CMK (cell line): Measurements from ENCODE around the gene EMC7.
"Not testable (repeated sequence)": the region's sequence is repeated elsewhere in the genome, so short reads cannot be mapped to it uniquely, and the experiment has no call there.

Source experiments
- DNase-seq: peaks from one replicate; pipeline ENCODE4 v3.0.0-alpha.2; 2010; ENCODE audit warnings: low read depth

EMC7 gene

DNA sequence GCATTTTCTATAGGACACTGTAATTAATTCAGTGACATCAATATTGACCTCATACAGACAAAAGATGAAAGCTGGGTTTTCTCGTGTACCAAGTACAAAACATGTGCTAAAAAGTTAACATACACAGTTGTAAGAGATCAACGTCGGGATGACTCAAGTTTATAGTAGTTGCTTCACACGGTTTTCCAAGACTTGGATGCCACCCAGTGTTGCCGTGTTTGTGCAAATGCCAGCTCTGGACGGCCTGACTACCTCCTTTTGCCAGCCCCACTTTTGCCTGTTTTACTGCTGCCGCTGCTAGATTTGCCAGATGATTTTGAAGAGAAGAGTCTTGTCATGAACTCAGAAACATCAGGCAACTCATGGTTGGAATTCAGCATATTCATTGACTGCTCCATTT, 17.6 kb downstream of the EMC7 start:
- no peak for DNase-seq

DNA sequence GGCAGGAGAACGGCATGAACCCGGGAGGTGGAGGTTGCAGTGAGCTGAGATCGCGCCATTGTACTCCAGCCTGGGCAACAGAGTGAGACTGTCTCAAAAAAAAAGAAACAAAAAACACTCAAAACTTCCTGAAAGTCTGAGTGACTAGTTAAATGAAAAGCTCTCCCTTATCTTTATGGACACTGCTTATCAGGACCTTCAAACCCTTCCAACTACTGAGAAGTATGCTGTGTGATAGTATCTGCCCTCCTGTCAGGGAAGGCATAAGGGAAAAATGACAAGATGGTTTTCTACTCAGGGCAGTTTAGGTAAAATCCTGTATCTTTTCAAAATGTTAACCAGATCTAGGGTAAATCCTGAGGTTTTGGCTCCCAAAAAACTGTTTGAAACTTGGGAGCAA, 21.8 kb downstream of the EMC7 start:
- no peak for DNase-seq

DNA sequence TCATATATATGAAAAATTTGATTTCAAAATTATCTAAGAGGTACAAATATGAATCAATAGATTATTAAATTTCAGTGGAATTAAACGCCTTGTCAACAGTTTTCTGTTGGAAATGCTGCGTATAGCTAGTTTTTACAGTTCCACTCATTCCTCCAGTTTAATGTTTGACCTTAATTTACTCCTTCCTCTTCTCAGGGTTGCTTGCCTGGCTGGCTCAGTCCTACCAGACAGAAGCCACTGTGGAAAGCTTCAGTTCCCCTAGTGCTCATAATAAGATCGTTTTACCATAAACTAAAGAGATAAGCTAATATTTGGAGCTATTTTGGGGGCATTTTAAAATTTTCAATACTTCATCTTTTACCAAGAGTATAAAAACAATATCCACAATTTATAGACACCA, 22.8 kb downstream of the EMC7 start:
- no peak for DNase-seq

DNA sequence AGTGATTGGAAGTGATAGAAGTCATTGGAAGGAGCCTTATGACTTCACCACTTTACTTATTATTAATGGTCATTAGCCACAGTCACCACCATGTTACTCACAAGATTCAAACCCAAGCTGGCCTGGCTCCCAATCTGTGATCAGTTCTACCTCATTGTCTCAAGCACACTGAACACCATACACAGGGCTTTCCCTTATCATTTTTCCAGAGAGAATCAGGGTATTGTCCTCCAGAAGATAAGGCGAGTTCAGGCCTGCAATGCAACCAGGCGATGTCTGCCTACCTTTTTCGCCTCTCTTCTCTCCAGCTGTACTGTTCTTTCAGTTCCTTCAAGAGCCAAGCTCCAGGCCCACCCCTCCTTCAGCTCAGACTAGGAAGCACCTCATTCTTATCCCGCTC, 24.9 kb downstream of the EMC7 start:
- DNase-seq, result no peak

DNA sequence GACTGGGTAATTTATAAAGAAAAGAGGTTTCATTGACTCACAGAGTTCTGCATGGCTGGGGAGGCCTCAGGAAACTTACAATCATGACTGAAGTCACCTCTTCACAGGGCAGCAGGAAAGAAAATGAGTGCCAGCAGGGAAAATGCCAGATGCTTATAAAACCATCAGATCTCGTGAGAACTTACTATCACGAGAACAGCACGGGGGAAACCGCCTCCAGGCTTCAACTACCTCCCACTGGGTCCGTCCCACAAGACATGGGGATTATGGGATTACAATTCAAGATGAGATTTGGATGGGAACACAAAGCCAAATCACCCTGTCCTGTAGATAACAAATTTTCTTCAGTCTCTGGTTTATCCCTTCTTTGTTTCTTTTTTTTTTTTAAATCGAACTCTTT, 31.7 kb downstream of the EMC7 start:
- no peak for DNase-seq

DNA sequence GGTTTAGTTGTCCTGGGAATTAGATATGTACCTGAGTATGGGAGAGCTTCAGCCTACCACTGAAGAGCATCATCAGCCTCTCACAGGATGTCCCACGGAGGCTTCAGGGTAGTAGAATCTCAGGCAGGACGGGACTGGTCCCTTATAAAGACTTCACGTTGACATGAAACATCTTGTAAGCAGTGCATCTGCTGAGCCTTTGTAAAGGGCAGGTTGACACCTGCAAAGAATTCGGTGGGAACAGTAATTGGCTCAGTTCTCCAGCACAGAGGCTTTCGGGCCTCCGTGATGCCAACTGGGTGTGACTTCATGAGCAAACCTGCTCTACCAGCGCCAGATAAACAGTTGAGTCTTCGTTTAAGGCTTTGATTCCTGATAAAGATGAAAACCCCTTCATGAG, 35.7 kb downstream of the EMC7 start:
- no peak for DNase-seq

DNA sequence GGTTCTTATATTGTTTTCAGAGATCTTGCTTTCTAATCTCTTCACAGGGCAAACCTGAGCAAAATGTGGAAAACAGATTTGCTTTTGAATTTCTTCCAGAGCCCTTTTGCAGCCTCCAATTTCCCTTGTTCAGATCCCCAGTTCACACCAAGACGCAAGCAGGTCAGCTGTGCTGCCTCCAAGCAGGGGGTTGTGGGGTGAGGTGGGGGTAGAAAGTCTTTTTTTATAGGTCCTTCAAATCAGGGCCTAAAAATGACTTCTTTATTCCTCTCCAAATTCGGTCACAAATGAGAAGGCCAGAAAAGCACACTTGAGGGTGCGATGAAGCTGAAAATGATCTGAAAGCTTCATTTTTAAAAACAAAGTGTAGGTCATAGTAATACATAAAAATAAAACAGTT, 36.4 kb downstream of the EMC7 start:
- no peak for DNase-seq

DNA sequence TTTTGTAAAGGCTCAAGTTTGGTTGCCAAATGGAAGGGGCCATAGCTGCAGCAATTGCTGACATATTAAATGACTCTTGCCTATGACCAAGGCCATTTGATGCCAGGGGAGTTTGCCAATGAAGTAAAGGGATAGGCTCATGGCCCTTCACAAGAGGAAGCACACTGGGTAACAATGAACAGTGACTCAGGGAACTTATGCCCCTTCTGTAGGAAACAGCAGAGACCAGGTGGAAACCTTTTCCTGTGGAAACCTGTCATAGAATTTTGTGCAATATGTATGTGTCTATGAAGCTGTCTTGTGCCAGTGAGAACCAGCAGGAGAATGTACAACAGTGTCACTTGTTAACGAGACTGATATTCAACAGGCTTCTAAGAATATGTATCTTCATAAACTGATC, 37.2 kb downstream of the EMC7 start:
- DNase-seq, result no peak

DNA sequence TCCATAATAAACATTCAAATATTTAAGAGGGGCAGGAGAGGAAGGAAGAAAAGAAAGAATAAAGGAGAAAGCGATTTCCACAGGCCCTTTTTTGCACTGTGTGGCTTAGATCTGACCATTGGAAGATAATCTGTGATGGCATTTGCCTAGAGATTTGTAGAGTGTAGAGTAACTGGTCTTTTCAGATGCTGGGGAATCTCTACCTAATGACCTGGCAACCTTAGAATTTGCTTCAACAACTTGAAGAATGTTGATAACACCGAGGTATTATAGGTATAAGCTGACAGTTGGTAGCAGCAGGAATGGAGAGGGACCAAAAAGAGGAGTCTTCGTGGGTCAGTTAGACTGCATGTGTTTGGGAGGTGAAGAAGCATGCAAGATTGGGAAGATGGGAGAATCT, 41.7 kb downstream of the EMC7 start:
- no peak for DNase-seq

DNA sequence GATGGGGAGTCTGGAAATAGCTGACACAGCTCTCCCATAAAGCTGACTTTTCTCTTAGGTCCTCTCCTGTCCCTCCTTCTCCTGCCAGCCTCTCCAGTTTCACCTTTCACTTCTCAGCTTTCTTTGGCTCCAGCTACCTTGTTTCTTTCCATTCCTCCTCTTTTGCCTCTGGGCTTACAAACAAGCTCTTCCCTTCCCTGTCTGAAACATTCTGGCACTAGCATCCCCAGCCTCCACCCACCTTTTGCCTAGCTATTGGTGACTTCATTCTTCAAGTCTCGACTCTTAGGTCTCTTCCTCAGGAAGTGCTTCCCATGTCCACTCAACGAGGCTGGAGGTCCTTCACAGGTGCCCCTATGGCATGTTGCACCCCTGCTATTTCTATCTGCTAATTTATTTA, 42.2 kb downstream of the EMC7 start:
- DNase-seq, result no peak

DNA sequence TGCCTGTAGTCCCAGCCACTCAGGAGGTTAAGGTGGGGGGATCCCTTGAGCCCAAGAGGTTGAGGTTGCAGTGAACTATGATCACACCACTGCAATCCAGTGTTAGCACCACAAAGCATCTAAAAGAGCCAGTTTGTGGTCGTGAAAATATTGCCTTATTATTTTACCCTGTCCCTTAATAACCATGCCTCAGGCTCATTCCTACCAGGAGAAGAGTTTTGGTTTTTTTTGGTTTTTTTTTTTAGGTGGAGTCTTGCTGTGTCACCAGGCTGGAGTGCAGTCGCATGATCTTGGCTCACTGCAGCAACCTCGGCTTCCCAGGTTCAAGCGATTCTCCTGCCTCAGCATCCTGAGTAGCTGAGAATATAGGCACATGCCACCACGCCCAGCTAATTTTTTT, 44.8 kb downstream of the EMC7 start:
- no peak for DNase-seq

DNA sequence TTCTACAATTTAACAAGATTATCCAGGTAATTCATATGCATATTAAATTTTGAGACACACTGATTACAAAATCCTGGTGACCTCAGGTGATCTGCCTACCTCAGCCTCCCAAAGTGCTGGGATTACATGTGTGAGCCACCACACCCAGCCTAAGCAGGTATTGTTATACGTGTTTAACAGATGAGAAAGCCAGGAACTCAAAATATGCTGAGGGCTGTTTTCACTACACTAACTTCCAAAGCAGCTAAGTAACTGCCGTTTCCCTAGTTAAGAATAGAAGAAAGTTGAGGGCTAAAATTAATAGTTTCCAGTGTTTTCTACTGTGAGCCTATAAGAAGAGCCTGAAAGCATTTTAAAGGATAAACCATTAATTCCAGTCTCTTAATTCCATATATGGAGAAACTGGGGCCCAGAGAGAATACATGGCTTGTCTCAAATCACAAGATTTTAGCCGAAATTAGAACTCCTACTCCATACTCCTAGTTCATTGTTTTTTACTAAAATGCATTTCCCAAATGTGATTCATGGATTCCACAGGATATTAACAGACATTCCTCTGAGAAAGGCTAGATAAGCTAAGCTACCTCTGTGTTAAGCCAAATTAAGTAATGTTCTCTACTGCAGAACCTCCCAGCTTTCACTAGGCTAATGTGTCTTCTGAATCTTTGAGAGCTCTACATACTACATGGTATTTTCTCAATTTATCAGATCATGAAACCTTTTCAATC, 45.6 kb downstream of the EMC7 start:
- no peak for DNase-seq

DNA sequence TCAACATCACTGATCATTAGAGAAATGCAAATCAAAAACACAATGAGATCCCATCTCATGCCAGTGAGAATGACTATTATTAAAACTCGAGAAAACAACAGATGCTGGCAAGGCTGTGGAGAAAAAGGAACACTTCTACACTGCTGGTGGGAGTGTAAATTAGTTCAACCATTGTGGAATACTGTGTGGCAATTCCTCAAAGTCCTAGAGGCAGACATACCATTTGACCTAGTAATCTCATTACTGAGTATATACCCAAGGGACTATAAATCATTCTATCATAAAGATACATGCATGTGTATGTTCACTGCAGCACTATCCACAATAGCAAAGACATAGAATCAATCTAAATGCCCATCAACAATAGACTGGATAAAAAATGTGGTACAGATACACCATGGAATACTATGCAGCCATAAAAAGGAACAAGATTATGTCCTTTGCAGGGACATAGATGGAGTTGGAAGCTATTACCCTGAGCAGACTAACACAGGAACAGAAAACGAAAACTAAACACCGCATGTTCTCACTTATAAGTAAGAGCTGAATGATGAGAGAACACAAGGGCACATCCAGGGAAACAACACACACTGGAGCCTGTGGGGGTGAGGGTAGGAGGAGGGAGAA, 47.5 kb downstream of the EMC7 start:
- DNase-seq, result no peak

DNA sequence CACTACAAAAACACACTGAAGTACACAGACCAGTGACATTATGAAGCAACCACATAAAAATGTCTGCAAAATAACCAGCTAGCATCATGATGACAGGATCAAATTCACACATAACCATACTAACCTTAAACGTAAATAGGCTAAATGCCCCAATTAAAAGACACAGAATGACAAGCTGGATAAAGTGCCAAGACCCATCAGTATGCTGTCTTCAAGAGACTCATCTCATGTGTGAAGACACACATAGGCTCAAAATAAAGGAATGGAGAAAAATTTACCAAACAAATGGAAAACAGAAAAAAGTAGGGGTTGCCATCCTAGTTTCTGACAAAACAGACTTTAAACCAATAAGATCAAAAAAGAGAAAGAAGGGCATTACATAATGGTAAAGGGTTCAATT, 51.3 kb downstream of the EMC7 start:
- not testable (repeated sequence) for DNase-seq

DNA sequence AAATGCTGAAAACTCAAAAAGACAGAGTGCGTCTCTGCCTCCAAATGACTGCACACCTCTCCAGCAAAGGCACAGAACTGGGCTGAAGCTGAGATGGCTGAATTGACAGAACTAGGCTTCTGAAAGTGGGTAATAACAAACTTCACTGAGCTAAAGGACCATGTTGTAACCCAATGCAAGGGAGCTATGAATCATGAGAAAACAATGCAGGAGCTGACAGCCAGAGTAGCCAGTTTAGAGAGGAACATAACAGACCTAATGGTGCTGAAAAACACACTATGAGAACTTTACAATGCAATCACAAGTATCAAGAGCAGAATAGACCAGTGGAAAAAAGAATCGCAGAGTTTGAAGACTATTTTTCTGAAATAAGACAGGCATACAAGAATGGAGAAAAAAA, 52.5 kb downstream of the EMC7 start:
- no peak for DNase-seq

DNA sequence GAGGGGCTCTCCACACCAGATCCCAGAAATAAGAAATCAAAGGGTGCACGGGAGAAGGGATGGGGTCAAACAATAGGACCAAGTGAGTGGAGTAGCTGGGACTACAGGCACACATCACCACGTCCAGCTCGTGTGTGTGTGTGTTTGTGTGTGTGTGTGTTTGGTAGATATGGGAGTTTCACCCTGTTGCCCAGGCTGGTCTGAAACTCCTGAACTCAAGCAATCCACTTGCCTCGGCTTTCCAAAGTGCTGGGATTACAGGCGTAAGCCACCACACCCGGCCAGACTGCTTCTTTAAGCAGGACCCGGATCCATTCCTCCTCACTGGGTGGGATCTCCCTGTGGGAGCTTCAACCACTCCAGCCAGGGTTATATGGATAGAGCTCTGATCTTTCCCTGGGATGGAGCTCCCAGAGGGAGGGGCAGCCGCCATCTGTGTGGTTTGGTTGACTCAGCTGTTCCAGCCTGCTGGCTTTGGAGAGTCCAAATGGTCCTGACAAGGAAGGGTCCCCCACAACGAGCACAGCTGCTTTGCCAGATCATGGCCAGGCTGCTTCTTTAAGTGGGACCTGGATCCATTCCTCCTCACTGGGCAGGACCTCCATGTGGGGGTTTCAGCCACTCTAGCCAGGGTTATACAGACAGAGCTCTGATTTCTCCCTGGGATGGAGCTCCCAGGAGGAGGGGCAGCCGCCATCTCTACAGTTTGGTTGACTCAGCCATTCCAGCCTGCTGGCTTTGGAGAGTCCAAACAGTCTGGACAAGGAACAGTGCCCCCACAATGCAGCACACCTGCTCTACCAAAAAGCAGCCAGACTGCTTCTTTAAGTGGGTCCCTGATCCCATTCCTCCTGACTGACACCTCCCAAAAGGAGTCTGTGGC, 53.5 kb downstream of the EMC7 start:
- no peak for DNase-seq

DNA sequence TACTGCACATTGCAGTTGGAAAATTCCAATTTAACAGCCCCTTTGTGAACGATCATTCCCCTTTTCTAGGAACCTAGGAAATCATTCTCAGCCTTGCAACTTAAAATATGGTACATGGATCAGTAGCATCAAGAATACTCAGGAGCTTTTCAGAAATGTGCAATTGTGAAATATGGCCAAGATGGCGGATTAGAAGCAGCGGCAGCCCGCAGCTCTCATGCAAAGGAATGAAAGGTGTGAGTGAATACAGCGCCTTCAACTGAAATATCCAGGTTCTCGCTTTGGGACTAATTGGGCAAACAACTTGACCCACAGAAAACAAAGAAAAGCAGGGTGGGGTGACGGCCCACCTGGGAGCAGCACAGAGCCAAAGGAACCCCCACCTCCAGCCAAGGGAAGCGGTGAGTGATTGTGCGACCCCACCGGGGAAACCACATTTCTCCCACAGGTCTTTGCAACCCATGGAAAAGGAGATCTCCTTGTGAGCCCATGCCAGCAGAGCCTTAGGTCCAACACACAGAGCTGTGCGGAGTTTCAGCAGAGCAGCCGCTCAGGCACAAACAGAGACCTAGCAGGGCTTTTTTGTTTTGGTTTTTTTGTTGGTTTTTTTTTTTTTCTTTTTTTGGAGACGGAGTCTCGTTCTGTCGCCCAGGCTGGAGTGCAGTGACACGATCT, 55.1 kb downstream of the EMC7 start:
- DNase-seq, result no peak

DNA sequence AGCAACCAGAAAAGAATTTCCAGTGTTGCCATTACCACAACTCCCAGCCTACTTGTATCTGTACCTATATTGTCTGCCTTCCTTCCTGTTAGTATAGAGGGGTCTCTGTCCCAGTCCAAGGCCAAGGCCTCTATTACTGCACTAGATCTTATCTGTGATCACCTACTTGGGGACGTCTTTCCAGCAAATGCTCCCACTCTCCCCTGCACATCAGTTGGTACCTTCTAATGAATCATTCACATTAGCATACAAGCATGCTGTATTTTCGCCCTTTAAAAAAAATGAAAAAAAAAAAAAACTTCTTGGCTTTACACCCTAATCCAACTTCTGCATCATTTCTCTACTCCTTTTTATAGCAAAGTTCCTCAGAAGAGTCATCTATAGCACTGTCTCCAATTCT, 57.8 kb downstream of the EMC7 start:
- no peak for DNase-seq

DNA sequence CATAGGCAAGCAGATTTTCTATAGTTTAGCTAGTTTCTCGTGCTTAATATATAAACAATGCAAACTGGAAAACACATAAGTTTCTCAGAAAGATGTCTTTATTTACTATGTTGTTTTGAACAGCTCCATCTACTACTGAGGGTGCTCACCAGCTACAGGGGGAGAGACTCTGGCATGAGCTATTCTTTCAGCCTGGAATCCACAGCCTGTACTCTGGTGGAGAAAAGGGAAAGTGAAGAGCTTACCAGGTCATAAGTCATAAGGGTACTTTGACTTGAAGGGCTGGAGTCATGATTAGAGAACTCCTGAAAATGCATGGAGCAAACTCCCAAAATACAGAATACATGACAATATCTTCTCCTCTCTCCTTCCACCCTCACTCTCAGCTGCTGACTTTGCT, 58.3 kb downstream of the EMC7 start:
- no peak for DNase-seq

DNA sequence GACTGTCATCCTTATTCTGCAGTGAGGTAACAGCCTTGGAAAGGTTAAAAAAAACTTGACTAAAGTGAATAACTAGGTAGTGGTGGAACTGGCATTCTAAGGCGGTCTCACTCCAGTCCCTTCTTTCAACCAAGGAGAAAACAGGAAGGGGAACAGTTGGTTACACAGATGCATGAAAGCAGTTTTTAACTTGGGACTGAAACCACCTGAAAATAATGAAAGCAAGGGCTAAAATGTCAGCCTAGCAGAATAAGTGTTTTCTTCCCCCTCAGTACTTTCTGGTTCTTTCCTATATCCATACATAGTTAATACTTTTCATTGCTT, 61.9 kb downstream of the EMC7 start:
- DNase-seq, result no peak

DNA sequence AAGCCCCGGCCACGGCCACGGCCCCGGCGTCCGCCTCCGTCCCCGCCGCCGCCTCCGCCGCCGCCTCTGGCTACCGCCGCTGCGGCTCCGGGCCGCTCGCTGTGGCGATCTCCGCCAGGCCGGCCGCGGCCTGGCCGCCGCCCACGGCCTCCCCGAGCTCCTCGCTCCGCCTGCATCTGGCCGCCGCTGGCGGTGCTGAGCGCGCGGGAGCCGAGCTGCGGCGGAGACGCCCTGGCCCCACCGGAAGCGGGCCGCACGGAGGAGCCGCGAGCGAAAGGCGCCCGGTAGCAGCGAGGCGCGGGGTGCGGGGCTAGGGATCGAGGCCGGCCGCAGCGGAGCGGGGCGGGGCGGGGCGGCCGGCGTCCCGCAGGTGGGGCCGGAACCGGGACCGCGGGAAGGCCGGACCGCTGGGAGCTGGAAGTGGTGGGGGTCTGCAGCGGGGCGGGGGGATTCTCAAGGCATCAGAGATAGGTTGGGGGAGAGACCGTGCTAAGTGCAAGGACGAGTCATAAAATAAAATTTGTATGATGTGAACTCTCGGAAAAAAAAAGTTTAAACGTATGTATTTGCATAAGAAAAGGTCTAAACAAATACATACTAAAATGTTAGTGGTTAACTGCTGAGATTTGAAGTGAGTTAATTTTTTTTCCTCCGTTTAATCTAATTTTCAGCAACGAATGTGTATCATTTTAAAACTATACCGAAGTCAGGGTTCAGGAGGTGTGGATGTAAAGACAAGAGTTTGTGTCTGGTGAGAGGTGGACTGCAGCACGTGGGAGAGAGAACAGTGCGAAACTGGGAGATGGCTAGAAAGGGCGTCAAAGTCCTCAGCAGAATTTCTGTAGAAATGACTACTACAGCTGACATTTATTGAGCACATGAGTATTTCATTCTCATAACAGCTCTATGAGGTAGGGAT, 62.5 kb downstream of the EMC7 start, which contains the start of gene AVEN:
Gene AVEN, minus strand, starts transcription at position 334 of the 919 bp plus-strand sequence. Its CDS starts 158 bp downstream, at position 176.
- no peak for DNase-seq
